SK-N-DZ (cell line): ENCODE results near the gene EBI3.
"Not testable (repeated sequence)": the region's sequence is repeated elsewhere in the genome, so short reads cannot be mapped to it uniquely, and the experiment has no call there.

Experiments used
- DNase-seq: peaks from one replicate; pipeline ENCODE4 v3.0.0-alpha.2; 2015; ENCODE audit warnings: low spot score

Gene EBI3

GRCh38 chr19:4233282-4233853, 4.0 kb downstream of the EBI3 start:
- DNase-seq = peak; percentile 52

- DNase-seq = no peak
Observed at GRCh38 chr19:4234142-4234861, 5.0 kb downstream of the EBI3 start.

GRCh38 chr19:4234862-4235201, 5.5 kb downstream of the EBI3 start:
- DNase-seq = no peak

- DNase-seq = not testable (repeated sequence)
Observed at GRCh38 chr19:4237510-4237909, 8.2 kb downstream of the EBI3 start.

- no peak for DNase-seq
Observed at GRCh38 chr19:4238831-4239230, 9.5 kb downstream of the EBI3 start.

GRCh38 chr19:4241824-4242430, 12.6 kb downstream of the EBI3 start:
- DNase-seq = no peak

- not testable (repeated sequence) for DNase-seq
Observed at GRCh38 chr19:4245938-4246337, 16.6 kb downstream of the EBI3 start.

- DNase-seq = peak; percentile 99
Observed at GRCh38 chr19:4246767-4247593, 17.7 kb downstream of the EBI3 start, which contains the start of gene YJU2. Gene YJU2, plus strand, starts transcription at chr19:4247080. Its CDS starts 67 bp downstream, at chr19:4247147.

- DNase-seq = no peak
Observed at GRCh38 chr19:4256563-4256962, 27.2 kb downstream of the EBI3 start.

- no peak for DNase-seq
Observed at GRCh38 chr19:4257025-4257424, 27.7 kb downstream of the EBI3 start.

- DNase-seq = no peak
Observed at GRCh38 chr19:4258181-4258580, 28.9 kb downstream of the EBI3 start.

- DNase-seq = no peak
Observed at GRCh38 chr19:4260613-4261191, 31.4 kb downstream of the EBI3 start.

GRCh38 chr19:4264812-4265211, 35.5 kb downstream of the EBI3 start:
- no peak for DNase-seq

- DNase-seq = no peak
Observed at GRCh38 chr19:4266253-4267000, 37.1 kb downstream of the EBI3 start.

GRCh38 chr19:4267101-4267900, 38.0 kb downstream of the EBI3 start:
- DNase-seq = peak; percentile 65

- DNase-seq = no peak
Observed at GRCh38 chr19:4267901-4268815, 38.8 kb downstream of the EBI3 start.

- DNase-seq = no peak
Observed at GRCh38 chr19:4268816-4269430, 39.6 kb downstream of the EBI3 start.

GRCh38 chr19:4272894-4273293, 43.6 kb downstream of the EBI3 start:
- no peak for DNase-seq

- not testable (repeated sequence) for DNase-seq
Observed at GRCh38 chr19:4274321-4274686, 45.0 kb downstream of the EBI3 start.
